Kidney (tissue), 14 donors: ENCODE results near the gene LPIN1. TPM values are rescaled to one million over a fixed set of nuclear protein-coding genes. Genes with fewer than 3 reads are reported as not detected.

Source experiments
- DNase-seq, 5 donors: peaks; one replicate each; pipeline ENCODE4 v3.0.0-alpha.2; 2013 to 2020
- FAIRE-seq: peaks from 2 replicates; lab custom pipeline; 2012; peaks lifted over from hg19 to GRCh38; lab: Jason Lieb, UNC
- H3K27ac ChIP-seq, 2 donors: one replicate each; pipeline ENCODE4 v1.7.0; 2013; ENCODE audit warnings: low read depth in 2 of 2, low read length in 2 of 2, inconsistent platforms in 1 of 2
- H3K27me3 ChIP-seq: one replicate; pipeline ENCODE4 v1.7.1; 2013; ENCODE audit warnings: low read length, inconsistent platforms; ENCODE audit not compliant: control insufficient read depth, insufficient read depth
- H3K36me3 ChIP-seq, 3 donors: one replicate each; pipeline versions ENCODE4 v1.7.0 to v1.7.1; 2013; ENCODE audit warnings: low read length in 3 of 3, control low read depth in 1 of 3, inconsistent platforms in 1 of 3; ENCODE audit not compliant: insufficient read depth in 3 of 3, control insufficient read depth in 2 of 3
- H3K4me1 ChIP-seq, 3 donors: one replicate each; pipeline versions ENCODE4 v1.7.0 to v1.7.1; 2013; ENCODE audit warnings: low read length in 3 of 3, inconsistent platforms in 1 of 3, low read depth in 1 of 3; ENCODE audit not compliant: control insufficient read depth in 2 of 3, insufficient read depth in 2 of 3
- H3K4me3 ChIP-seq, 3 donors: one replicate each; pipeline versions ENCODE4 v1.7.0 to v1.8.1; 2013; ENCODE audit warnings: low read length in 3 of 3, control low read depth in 1 of 3, inconsistent platforms in 1 of 3
- H3K9ac ChIP-seq, 3 donors: one replicate each; pipeline versions ENCODE4 v1.7.0 to v1.7.1; 2013; ENCODE audit warnings: low read length in 3 of 3, control low read depth in 1 of 3, inconsistent platforms in 1 of 3
- H3K9me3 ChIP-seq, 3 donors: one replicate each; pipeline versions ENCODE4 v1.7.0 to v1.7.1; 2013; ENCODE audit warnings: low read length in 3 of 3, control low read depth in 1 of 3, inconsistent platforms in 1 of 3; ENCODE audit not compliant: control insufficient read depth in 2 of 3, insufficient read depth in 1 of 3
- intact Hi-C: fragments of 100-400 bp; cut with DNase I; formaldehyde crosslinking; loops from one replicate; pipeline ENCODE4 v1.11.1; 2022
- polyA plus RNA-seq: library from polyadenylated mRNA; stranded (reverse); fragments of 350-450 nt; fragmentation: Illumina TruSeq; extraction: RNeasy Lipid Tissue Mini Kit (QIAGEN cat#74804); gene quantifications from one replicate; pipeline ENCODE4 v1.2.3, GENCODE V29; 2014; ENCODE audit warnings: low read depth, low replicate concordance; ENCODE audit not compliant: insufficient read depth
- total RNA-seq: library from RNA; stranded (reverse); fragmentation: NEBNext Ultra II Directional; extraction: Animal tissue kit (Norgen Biotek cat#: 25700); gene quantifications from one replicate; pipeline ENCODE4 v1.2.1, GENCODE V29; 2021
- TF ChIP-seq, protein P1 (sequence below): IDR thresholded peaks from 3 replicates; pipeline ENCODE4 v1.5.1; 2012; ENCODE audit warnings: mild to moderate bottlenecking, moderate library complexity, borderline replicate concordance; ENCODE audit not compliant: insufficient read depth; ENCODE audit errors: extremely low read depth
- donor health status: control.
- donor health status: control.
- donor health status: control.
- donor health status: control.
- donor health status: control.
- donor health status: DM: yes; HTN: yes; CAD: no.
- donor health status: Normal renal cell carcinoma (clear cell type).

The LPIN1 gene
- total and polyA plus RNA-seq, 2 donors from 2014 or later: 11.8 to 36.8 TPM

DNA sequence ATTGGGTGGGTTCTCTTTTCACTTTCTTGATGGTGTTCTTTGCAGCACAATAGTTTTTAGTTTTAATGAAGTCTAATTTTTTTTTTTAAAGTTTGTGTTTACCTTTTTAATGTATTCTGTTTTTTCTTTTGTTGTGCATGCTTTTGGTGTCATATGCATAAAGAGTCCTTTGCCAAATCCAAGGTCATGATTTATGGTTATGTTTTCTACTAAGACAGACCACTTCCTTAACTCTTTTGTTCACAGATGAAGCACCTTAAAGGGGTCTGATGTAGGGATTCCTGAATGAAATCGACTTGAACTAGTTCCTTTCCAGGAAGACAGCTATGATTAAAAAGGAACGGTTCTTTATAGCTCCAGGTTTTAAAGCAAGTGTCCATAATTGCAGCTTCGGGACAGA, 23.1 kb downstream of the LPIN1 start:
- intact Hi-C loops: no loop called here
- Histone ChIP-seq H3K4me1 (no peaks in the 10 kb centered on the region), H3K27me3 (no peaks in the 10 kb centered on the region), H3K4me3 (no peak overlapping the region), H3K9ac (no peak overlapping the region), H3K27ac (no peak overlapping the region), H3K36me3 (peaks cover 8 to 22% (median 20%) of the 10 kb centered on the region in 3 donors), H3K9me3 (no peaks in the 10 kb centered on the region)
- DNase-seq (no peak), FAIRE-seq (no peak)
- TF ChIP-seq, protein P1, sequence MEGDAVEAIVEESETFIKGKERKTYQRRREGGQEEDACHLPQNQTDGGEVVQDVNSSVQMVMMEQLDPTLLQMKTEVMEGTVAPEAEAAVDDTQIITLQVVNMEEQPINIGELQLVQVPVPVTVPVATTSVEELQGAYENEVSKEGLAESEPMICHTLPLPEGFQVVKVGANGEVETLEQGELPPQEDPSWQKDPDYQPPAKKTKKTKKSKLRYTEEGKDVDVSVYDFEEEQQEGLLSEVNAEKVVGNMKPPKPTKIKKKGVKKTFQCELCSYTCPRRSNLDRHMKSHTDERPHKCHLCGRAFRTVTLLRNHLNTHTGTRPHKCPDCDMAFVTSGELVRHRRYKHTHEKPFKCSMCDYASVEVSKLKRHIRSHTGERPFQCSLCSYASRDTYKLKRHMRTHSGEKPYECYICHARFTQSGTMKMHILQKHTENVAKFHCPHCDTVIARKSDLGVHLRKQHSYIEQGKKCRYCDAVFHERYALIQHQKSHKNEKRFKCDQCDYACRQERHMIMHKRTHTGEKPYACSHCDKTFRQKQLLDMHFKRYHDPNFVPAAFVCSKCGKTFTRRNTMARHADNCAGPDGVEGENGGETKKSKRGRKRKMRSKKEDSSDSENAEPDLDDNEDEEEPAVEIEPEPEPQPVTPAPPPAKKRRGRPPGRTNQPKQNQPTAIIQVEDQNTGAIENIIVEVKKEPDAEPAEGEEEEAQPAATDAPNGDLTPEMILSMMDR: no peak

- H3K27me3 ChIP-seq: no peaks in the 10 kb centered on the region
- H3K27ac ChIP-seq: no peak overlapping the region
- DNase-seq (no peak), FAIRE-seq (no peak)
- no peaks in the 10 kb centered on the region for H3K4me1 ChIP-seq
- H3K9me3 ChIP-seq: no peaks in the 10 kb centered on the region
- intact Hi-C loops: loop anchor here (10.0 kb wide), 1 partner anchor 76 kb away; no protein-coding TSS in a partner anchor
- peaks cover 8 to 22% (median 19%) of the 10 kb centered on the region in 3 donors for H3K36me3 ChIP-seq
- no peak overlapping the region for H3K9ac ChIP-seq
- H3K4me3 ChIP-seq: no peak overlapping the region
- TF ChIP-seq, protein P1: no peak
Measured at GRCh38 chr2:11770531-11771188, 24.2 kb downstream of the LPIN1 start.

DNA sequence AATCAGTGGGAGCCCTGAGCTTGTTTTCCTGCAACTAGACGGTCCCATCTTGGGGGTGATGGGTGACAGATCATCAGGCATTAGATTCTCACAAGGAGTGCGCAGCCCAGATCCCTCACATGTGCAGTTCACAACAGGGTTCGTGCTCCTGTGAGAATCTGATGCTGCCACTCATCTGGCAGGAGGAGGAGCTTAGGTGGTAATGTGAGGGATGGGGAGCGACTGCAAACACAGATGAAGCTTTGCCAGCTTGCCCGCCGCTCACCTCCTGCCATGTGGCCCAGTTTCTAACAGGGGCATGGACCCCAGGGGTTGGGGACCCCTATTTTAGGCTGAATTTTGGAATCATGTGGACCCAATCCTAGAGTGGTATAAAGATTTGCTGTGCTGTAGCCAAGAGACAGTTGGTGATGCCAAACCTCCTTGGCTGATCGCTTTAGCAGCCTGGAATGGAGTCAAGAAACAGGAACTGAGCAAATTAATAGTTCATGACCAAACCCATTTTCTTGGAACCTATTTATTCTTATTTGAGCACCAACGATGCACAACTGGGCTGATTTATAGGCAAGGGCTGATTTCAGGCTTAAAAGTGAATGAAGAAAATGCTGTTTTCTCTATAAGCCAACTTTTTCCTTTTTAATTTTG, 25.7 kb downstream of the LPIN1 start:
- DNase-seq (no peak), FAIRE-seq (no peak)
- Histone ChIP-seq H3K36me3 (peaks cover 5 to 9% (median 8%) of the 10 kb centered on the region in 3 donors), H3K4me1 (no peaks in the 10 kb centered on the region), H3K27me3 (no peaks in the 10 kb centered on the region), H3K9me3 (no peaks in the 10 kb centered on the region), H3K27ac (no peak overlapping the region), H3K4me3 (no peak overlapping the region), H3K9ac (no peak overlapping the region)
- TF ChIP-seq, protein P1: no peak
- intact Hi-C loops: loop anchor here (10.0 kb wide), 1 partner anchor 77 kb away; no protein-coding TSS in a partner anchor
